HL-60 (cell line): ENCODE results near the gene ATP13A3.

Experiments
- DNase-seq, 2 experiments: peaks; one replicate each; pipeline ENCODE4 v3.0.0-alpha.2; 2010 to 2020; ENCODE audit warnings: low read depth in 1 of 2, low spot score in 1 of 2
- H3K27ac ChIP-seq: fragments of 250-450 bp; sonication (Bioruptor Pico); replicated peaks from 2 replicates; pipeline ENCODE4 v1.5.1; 2020; ENCODE audit warnings: mild to moderate bottlenecking, moderate library complexity
- H3K27me3 ChIP-seq: fragments of 250-450 bp; sonication (Bioruptor Pico); 2 replicates; pipeline ENCODE4 v1.5.1; 2021; ENCODE audit warnings: mild to moderate bottlenecking, moderate library complexity; ENCODE audit not compliant: insufficient read depth, poor library complexity, severe bottlenecking
- H3K4me3 ChIP-seq: replicated peaks from 2 replicates; pipeline ENCODE4 v1.5.1; 2011; ENCODE audit warnings: mild to moderate bottlenecking, control low read depth, low read length; ENCODE audit not compliant: insufficient read depth
- CTCF ChIP-seq: IDR thresholded peaks from one replicate; pipeline ENCODE4 v1.5.1; 2011; ENCODE audit warnings: low read length, control low read depth, inconsistent platforms; ENCODE audit not compliant: insufficient read depth
- GABPA ChIP-seq: IDR thresholded peaks from 2 replicates; pipeline ENCODE4 v1.6.1; 2012; ENCODE audit warnings: low read depth
- POLR2AphosphoS5 ChIP-seq: IDR thresholded peaks from 2 replicates; pipeline ENCODE4 v1.6.1; 2012; ENCODE audit warnings: low read depth
- REST ChIP-seq: IDR thresholded peaks from 2 replicates; pipeline ENCODE4 v1.6.1; 2012; ENCODE audit warnings: low read depth; ENCODE audit not compliant: insufficient replicate concordance
- SPI1 ChIP-seq: IDR thresholded peaks from 2 replicates; pipeline ENCODE4 v1.6.1; 2012; ENCODE audit warnings: low read depth, mild to moderate bottlenecking, borderline replicate concordance

ATP13A3 gene

GRCh38 chr3:194369522-194370279, 117.1 kb downstream of the ATP13A3 start, which contains the start of gene LRRC15:
Gene LRRC15 (minus strand): TSS chr3:194369743. CDS start chr3:194361043, 8,700 bp downstream.
- H3K27me3 ChIP-seq: peaks cover 23% of the 10 kb centered on the region
- H3K27ac ChIP-seq: no peak within 1 kb of the TSS
- DNase-seq: no peak
- TF ChIP-seq SPI1 (no peak), REST (no peak), CTCF (no peak), GABPA (no peak), POLR2AphosphoS5 (no peak)
- H3K4me3 ChIP-seq: no peak within 1 kb of the TSS

DNA sequence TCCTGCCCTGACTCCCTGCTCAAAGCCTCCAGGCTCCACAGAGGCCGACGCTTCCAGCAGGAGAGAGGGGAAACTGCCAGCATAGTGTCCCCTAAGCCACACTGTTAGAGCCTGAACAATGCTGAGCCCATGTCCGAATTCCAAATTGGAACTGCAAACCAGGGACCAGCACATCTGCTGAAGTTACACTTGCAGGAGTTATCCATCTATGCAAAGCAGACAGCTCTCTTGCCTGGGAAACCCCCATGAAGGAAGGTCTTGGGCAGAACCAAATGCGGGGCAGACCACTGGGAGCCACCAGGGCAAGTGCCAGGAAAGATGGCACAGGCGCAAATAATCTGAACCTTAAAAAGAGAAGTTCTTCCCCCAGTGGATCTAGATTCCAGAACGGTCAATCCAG, 117.9 kb downstream of the ATP13A3 start:
- H3K4me3 ChIP-seq: no peak overlapping the region
- peaks cover 21% of the 10 kb centered on the region for H3K27me3 ChIP-seq
- no peak overlapping the region for H3K27ac ChIP-seq
- DNase-seq: no peak
- TF ChIP-seq REST: no peak
- no peak for TF ChIP-seq POLR2AphosphoS5
- TF ChIP-seq CTCF: no peak
- TF ChIP-seq SPI1: no peak
- TF ChIP-seq GABPA: no peak

- Histone ChIP-seq H3K27ac (no peak overlapping the region), H3K4me3 (no peak overlapping the region), H3K27me3 (peaks cover 21% of the 10 kb centered on the region)
- TF ChIP-seq SPI1 (no peak), GABPA (no peak), CTCF (no peak), REST (no peak)
- DNase-seq: no peak
These were observed 118.6 kb downstream of the ATP13A3 start for GRCh38 chr3:194367992-194368841.
